ENCODE results near the gene GBGT1.

The GBGT1 gene

DNA sequence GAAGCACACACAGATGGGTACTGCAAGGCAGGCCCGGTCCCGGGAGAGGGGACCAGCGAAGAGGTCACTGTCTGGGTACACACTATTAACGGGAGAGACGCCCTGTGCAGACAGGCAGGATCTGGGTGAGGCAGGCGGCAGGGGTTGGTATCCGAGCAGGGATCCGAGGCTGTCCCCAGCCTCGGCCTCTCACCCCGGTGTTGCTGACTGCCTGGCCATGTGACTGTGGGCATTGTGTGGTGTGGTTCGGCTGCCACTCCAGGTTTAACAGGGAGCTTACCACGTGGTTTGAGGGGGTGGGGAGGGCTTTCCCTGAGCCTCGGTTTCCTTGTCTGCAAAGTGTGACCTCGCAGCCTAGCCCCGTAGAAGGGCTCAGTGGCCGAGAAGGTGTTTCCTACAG is 31.5 kb downstream of the GBGT1 start:
- DNase-seq (ENCODE audit: low read depth, low spot score), result no peak
- H3K4me3 ChIP-seq (ENCODE audit: low read length), result no peak overlapping the region

DNA sequence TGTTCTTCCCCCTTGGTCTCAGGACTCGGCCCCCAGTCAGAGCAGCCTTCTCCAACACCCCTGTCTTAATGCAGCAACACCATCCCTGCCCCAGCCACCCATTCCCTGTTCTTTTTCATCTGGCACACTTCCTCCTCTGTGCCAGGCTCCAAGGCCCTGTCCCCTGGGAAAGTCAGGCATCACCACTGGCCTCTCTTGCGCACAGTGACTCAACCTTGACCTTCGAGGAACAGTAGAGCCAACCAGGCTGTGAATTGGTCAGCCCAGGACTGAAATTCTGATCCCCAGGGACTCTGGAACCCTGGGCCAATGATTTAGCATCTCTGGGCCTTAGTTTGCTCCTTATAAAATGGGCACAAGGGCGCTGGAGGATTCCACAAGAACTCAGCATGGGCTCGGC is 32.2 kb downstream of the GBGT1 start:
- H3K4me3 ChIP-seq (ENCODE audit: low read length), result no peak overlapping the region
- DNase-seq (ENCODE audit: low read depth, low spot score), result no peak

DNA sequence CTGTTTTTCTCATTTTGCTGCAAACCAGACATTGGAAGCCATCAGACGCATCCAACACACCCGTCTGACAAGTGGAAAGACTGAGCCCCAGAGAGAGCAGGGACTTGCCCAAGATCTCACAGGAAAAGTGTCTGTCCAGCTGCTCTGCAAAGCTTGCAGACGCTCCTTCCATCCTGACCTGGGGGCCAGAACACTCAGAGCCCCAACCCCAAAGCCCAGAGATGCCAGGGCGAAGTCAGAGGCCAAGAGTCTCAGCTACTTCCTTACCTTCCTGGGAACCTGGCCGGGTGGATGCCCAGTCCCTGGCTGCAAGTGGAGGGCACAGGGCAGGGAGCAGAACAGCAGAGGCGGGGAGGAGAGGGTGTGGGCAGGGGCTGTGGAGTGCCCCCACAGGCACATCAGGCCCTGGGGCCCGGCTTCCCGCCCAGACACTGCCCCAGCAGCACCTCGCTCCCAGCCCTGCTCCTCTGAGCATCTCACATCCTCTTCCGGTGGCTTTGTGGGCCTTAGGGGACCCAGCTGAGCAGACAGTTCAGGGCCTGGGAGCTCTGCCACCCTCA is 32.9 kb downstream of the GBGT1 start:
- peak; percentile 75 for DNase-seq (ENCODE audit: low read depth, low spot score)
- H3K4me3 ChIP-seq (ENCODE audit: low read length), result peak overlapping the region; percentile 55

DNA sequence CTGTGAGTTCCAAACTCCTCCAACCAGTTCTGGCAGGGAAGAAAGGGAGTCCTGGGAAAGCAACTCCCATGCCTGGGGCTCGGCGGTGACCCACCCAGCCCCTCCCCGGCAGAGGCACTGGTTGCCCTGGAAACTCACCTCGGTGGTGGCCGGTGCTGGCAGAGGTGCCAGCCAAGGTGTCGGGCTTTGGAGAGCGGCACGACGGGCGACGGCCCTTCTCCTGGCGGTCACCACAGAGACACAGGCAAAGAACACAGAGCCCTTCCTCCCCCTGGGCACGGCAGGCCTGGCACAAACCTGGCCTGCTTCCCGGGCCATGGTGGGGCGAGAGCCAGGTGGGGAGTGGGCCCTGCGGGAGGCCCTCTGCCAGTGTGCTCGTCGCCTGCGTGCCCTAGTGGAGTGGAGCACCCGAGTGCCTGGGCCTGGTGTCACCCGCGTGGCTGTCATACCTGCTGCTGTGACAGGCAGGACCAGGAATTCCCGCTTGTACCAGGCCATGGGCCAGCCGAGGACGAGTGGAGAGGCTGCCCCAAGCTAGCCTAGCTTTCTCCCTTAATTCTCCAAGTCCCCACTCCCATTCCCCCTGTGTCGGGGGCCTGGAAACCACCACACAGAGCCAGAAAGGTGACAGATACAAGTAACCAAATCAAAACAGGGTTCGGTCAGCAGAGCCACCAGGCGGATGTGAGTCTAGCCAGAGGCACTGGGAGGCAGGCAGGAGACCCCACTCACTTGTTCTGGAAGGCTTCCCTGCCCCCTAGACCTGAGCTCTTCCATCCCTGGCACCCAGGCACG is 34.5 kb downstream of the GBGT1 start:
- DNase-seq (ENCODE audit: low read depth, low spot score), result no peak
- no peak overlapping the region for H3K4me3 ChIP-seq (ENCODE audit: low read length)

DNA sequence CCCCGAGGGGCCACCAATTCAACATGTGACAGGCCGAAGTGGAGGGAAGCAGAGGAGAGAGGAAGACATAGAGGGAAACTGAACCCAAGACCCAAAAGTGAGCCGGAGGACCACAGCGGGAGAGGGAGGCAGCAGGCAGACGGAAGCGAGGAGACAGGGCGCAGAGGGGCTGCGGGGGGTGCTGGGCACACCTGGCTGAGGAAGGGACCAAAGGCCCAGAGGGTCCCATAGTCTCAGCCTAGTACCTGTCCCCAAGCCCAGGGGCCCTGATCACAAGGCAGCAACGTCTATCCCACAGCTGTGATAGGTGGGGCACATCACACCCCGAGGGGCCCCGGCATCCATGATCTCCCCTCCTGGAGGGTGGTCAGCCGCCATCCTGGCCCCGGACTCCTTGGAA is 35.6 kb downstream of the GBGT1 start:
- H3K4me3 ChIP-seq (ENCODE audit: low read length), result no peak overlapping the region
- no peak for DNase-seq (ENCODE audit: low read depth, low spot score)

DNA sequence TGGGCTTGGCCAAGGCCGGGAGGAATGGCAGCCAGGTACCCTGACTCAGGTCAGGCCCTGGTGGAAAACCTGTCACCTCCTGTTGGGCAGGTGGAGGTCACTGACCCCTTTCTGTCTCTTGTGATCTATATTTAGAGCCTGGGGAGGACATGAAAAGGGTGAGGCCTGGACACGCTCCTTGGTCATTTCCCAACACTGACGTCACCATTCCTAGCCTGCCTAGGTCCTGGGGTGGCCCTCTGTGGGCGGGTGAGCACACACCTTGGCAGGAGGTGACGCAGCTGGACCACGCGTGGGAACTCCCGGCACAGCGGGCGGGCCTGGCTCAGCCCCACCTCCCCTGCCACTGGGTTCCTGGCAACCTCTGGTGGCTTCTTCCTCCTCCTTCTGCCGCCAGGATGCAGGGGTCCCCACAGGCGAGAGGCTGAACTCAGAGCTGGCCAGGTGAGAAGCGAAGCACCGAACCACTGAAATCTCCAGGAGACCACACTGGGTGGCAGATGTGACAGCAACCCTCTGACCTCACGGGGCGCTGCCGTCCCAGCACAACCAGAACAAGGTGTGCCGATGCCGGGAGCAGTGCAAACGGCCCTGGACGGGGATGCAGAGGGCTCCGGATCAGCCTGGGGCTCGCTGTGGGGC is 36.3 kb downstream of the GBGT1 start:
- H3K4me3 ChIP-seq (ENCODE audit: low read length), result no peak overlapping the region
- no peak for DNase-seq (ENCODE audit: low read depth, low spot score)

DNA sequence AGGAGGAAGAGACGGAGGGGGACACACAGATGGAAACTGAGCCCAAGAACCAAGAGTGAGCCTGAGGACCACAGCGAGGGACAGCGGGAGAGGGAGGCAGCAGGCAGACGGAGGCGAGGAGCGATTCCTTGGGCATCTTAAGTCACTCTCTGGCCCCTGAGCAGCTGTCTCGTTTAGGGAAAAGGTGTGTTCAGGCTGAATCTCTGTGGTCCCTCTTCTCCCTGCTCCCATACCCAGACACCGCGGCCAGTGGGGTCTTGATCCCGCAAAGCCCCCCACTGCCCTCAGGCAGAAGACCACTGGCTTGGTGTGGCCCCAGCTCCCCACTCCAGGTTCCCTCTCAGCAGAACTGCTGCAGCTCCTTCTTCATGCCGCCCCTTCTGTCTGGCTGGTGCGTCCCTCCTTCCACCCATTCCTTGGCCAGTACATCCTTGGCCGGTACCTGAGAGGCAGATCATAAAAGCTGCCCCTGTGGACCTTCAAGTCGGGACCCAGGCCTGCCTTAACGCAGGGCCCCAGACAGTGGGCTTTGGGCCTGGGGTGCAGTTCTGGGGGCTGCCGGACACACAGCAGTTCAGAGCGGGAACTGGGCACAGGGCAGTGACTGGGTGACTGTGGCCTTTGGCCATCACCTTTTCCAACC is 36.9 kb downstream of the GBGT1 start:
- no peak overlapping the region for H3K4me3 ChIP-seq (ENCODE audit: low read length)
- no peak for DNase-seq (ENCODE audit: low read depth, low spot score)

DNA sequence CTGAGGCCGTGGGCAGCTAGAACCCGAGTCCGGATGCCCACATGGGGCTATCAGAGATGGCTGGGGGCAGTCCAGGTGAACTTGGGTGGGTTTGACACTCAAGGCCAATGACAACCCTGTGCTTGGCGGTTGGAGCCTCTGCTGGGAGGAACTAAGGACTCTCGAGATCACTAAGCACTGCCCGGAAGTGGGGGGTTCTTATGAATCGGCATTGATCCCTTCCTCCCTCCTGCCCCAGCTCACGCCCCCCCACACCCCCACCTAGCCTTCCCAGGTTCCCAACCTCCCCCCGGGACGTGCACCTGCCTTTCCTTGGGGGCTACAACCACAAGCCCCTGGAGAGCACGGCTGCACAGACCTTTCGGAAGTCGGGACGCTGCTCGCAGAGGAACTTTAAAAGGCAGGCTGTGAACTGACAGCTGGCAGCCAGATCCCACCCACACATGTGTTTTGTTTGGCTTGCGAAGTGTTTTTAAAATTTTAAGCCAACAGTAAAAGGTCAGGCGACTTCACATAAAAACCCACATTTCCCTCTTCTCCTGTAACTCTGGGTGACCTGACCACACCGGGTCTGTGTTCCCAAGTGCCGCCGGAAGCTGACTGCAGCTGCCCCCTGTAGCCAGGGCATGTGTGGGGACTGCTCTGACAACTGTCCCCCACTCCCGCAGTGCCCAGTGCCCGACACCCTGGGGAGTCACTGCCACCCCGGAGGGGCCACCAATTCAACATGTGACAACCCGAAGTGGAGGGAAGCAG is 37.6 kb downstream of the GBGT1 start:
- no peak for DNase-seq (ENCODE audit: low read depth, low spot score)
- H3K4me3 ChIP-seq (ENCODE audit: low read length), result no peak overlapping the region

DNA sequence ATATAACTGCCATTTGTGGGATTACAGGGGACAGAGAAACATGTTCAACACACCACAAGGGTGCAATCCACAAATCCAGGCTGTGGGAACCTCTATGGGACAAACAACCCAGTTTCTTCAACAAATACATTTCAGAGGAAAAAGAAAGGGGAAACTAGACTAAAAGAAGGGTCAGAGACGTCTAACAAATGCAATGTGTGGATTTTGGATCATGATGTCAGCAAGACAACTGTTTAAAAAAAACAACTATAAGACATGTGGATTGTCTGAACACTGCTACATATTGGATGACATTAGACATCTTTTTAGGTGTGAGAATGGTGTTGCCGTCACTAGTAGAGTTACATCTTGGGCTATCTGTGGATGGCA is 38.8 kb downstream of the GBGT1 start:
- no peak overlapping the region for H3K4me3 ChIP-seq (ENCODE audit: low read length)

DNA sequence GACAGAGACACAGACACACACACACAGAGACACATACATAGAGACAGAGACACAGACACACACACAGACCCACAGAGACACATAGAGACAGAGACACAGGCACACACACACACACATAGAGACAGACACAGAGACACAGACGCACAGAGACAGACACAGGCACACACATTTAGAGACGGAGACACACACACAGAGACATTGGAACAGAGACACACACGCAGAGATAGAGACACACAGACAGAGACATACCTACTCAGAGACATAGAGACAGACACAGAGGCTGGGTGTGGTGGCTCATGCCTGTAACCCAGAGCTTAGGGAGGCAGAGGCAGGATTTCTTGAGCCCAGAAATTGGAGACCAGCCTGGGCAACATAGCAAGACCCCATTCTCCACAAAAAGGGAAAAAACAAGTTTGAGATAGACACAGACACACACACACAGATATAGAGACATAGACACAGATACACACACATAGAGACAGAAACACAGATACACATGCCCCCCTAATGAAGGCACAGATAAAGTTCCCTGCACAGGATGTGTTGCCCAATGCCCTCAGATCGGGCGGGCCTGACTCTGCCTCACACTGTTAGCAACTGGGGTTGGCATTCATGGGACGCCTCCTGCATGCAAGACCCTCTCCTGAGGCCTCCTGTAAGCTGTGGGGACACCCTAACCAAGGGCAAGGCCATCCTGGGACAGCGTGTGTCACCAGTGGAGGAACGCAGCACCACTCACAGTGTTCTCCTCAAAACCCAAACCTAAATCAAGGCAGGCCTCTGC is 39.4 kb downstream of the GBGT1 start:
- DNase-seq (ENCODE audit: low read depth, low spot score), result no peak
- no peak overlapping the region for H3K4me3 ChIP-seq (ENCODE audit: low read length)

More for the DNA sequence above, 38.8 kb downstream of the GBGT1 start:
- no peak for DNase-seq (ENCODE audit: low read depth, low spot score)

DNA sequence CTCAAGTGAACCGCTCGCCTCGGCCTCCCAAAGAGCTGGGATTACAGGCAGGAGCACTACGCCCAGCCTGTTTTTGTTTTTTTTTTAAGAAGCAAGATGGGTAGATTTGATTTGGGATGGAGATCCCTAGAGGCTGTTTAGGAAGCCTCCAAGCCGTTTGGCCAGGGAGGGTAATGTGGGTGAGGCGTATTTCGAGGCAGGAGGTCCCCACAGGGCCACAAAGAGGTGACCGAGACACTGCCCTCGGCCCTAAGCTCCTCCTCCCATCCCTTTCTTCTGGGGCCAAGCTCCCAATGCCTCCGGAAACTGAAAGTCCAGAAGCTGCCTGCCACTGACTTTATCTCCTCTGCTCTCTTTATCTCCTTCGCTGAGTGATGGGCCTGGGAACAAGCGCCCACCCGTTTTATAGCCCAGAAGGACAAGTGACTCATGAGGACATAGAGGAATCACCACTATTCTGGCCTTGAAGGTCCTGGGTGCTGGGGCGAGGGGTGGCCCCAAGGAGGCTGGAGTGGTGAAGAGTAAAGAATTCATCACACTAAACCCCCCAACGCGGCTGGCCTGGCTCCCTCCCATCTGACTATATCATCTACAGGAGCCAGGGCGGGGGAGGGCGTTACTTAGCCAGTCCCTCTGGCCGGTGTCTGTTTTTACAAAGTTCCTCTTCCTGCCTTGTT is 40.6 kb downstream of the GBGT1 start:
- no peak overlapping the region for H3K4me3 ChIP-seq (ENCODE audit: low read length)
- DNase-seq (ENCODE audit: low read depth, low spot score), result no peak

DNA sequence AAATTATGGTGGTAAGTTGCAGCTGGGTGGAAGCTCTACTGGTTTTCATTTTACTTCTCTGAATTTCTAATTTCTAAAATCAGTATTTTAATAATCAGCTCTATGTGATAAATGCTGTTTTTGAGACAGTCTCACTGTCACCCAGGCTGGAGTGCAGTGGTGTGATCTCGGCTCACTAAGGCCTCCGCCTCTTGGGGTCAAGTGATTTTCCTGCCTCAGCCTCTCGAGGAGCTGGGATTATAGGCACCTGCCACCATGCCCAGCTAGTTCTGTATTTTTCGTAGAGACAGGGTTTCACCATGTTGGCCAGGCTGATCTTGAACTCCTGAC is 41.1 kb downstream of the GBGT1 start:
- DNase-seq (ENCODE audit: low read depth, low spot score), result no peak
- no peak overlapping the region for H3K4me3 ChIP-seq (ENCODE audit: low read length)

DNA sequence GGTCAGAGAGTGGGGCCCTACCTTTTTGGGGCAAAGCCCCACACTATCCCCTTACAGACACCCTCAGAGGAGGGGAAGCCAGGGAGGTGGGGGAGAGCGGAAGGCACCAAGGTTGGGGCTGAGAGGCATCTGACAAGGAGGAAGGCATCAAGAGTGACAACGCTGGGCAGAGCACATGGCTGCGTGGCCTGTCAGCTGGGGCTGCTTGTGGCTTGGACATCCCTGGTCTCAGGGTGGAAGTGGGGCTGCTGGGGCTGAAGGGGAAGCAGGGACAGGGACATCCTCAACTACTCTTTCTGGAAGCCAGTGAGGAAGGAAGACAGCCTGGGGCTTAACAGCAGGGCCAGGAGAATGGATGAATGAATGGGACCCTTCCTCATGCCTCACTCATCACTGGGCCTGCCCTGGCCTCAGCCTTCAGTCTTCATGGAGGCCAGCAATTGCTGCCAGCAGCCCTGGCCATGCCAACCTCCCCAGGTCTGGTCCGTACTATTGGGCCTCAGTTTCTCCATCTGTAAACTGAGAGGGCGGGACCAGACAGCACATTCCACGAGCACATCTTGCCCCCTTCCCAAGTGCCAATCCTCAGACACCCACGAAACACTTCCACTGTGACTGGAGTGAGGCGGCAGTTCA is 41.7 kb downstream of the GBGT1 start:
- no peak overlapping the region for H3K4me3 ChIP-seq (ENCODE audit: low read length)
- no peak for DNase-seq (ENCODE audit: low read depth, low spot score)

DNA sequence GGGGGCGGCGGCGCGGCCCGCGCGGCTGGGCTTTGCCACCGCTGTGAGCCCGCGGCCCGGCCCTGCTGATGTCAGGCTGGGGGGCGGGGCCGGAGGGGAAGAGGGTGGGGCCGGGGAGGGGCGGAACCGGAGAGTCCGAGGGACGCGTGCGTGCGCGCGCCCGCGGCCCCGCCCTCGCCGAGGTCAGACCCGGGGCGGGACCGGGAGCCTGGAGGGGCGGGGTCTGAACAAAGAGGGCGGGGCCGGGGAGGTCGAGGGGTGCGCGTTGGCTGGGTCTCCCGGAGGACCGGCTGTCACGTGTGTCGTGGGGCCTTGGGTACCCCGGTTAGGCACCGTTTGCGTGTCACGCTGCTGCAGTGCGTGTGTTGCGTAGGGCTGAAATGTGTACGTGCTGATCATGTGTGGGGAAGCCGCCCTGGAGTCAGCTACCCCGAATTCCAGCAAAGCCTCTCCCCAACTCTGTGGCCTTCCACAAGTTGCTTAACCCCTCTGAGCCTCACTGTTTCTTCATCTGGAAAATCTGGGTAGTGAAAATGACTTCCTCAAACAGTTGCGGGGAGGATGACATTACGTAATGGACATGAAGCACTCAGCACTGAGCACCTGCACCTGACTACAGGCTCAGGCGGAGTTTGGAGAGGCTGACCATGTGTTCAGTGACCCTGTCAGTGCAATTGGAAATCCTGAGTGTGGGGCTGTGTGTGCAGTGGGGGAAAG is 42.4 kb downstream of the GBGT1 start, which contains the start of gene RALGDS:
RALGDS (minus strand) TSS at position 43 of the 717 bp plus-strand sequence. CDS start 86 bp downstream, outside the sequence.
- peak within 1 kb of the TSS; percentile 54 for H3K4me3 ChIP-seq (ENCODE audit: low read length)
- DNase-seq (ENCODE audit: low read depth, low spot score), result peak; percentile 65

DNA sequence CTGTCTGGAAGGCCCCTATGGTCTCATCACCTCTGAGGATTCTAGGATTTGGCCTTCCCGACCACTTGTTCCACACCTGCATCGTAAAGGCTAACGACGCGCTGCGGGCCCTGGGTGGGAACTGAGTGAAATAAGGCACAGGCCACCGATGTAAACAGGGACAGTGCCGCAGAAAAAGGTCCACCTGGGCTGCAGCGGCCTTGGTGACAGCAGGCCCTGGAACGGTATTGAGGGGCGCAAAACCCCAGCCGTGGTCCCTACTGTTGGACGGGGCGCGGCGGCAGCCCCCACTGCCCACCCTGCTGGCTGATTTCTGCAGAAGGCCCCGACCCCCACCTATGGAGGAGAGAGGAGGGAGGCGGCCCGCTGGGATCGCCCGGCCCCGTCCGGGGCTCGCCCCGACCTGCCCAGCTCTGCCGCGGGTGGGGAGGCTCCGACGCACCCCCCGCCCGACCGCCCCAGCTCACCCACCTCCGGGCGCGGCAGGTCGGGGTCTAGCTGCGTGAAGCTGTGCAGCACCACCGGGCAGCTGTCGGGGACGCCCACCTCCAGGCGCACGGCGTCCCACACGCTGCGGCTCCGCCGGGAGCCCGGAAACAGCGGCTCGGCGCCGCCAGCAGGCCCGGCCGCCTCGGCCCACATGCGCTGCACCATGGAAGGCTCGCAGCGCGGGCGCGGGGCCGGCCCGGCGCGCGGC is 43.1 kb downstream of the GBGT1 start:
- peak overlapping the region; percentile 54 for H3K4me3 ChIP-seq (ENCODE audit: low read length)
- DNase-seq (ENCODE audit: low read depth, low spot score), result no peak

DNA sequence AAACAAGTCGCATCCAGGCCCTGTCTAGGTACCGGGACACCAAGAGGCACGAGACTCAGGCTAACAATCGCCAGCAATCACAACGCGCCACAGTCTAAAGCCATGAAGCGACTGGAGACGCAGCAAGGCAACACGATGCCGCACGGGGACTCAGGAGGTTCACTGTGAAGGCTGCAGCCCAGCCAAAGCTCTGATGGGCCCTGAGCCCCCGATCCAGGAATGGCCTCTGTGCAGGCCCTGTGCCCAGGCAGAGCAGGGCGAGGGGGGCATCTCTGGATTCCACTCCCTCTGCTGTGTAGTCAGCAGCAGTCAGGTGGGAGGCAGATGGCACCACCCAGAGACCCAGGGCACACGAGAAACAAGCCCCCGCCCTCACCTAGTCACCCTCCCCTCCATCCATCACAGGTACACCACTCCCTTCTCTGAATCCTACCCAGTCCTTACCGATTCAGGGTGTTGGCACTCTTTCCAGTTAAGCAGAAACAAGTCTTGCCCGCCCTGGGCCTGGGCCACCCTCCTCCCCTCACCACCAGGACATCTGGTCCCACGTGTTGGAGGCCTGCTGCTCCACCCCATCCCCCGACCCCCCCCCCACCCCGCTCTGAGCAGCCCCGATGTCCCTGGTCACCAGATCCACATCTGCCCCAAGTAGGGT is 43.7 kb downstream of the GBGT1 start:
- H3K4me3 ChIP-seq (ENCODE audit: low read length), result peak overlapping the region; percentile 54
- no peak for DNase-seq (ENCODE audit: low read depth, low spot score)

Measured in Jurkat, Clone E6-1 (cell line).